Measurements from ENCODE around the gene PML.

DNA sequence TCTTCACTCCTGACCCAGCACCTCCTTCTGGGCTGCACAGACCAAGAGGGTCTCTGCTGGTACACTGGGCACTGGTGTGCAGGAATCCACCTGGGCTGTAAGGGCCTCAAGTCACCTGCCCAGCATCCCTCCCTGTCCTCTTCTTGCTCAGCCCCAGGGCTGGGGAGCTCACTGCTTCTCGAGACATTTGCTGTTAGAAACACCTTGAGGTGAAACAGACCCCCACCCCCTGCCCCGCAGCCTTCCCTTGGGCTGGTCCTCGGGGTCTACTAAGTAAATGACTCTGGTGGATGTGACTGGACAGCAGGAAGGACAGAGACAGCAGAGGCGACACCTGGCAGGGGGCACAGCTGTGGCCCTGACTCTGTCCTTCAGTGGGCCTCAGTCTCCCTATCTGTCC lies 39.2 kb upstream of the PML start:
- TF ChIP-seq, protein P1, sequence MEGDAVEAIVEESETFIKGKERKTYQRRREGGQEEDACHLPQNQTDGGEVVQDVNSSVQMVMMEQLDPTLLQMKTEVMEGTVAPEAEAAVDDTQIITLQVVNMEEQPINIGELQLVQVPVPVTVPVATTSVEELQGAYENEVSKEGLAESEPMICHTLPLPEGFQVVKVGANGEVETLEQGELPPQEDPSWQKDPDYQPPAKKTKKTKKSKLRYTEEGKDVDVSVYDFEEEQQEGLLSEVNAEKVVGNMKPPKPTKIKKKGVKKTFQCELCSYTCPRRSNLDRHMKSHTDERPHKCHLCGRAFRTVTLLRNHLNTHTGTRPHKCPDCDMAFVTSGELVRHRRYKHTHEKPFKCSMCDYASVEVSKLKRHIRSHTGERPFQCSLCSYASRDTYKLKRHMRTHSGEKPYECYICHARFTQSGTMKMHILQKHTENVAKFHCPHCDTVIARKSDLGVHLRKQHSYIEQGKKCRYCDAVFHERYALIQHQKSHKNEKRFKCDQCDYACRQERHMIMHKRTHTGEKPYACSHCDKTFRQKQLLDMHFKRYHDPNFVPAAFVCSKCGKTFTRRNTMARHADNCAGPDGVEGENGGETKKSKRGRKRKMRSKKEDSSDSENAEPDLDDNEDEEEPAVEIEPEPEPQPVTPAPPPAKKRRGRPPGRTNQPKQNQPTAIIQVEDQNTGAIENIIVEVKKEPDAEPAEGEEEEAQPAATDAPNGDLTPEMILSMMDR (IDR thresholded peaks at IDR 0.05; ENCODE audit: low read length): no peak
- no peak for TF ChIP-seq EZH2phosphoT487 (IDR thresholded peaks at IDR 0.05; ENCODE audit: low read length)
- no peak for TF ChIP-seq EZH2 (optimal IDR thresholded peaks at IDR 0.05; ENCODE audit: low read depth, low read length)
